Globus pallidus (tissue), 1 donor: Measurements from ENCODE around the gene PSAPL1.

Source experiments
- DNase-seq: peaks from one replicate; pipeline ENCODE4 v3.0.0-alpha.2; 2015; ENCODE audit warnings: low spot score

Gene PSAPL1

GRCh38 chr4:7381890-7382633 is 52.7 kb downstream of the PSAPL1 start:
- DNase-seq: no peak

- peak; percentile 45 for DNase-seq
These were observed 53.4 kb downstream of the PSAPL1 start for GRCh38 chr4:7381221-7381889.
